Fibroblast of skin of scalp (primary cell): ENCODE measurements around the gene MAD2L1BP.
"Not testable (repeated sequence)": the region's sequence is repeated elsewhere in the genome, so short reads cannot be mapped to it uniquely, and the experiment has no call there.

Source experiments
- DNase-seq: peaks from one replicate; pipeline ENCODE4 v3.0.0-alpha.2; 2013

The MAD2L1BP gene

GRCh38 chr6:43627008-43627825 is 8.4 kb upstream of the MAD2L1BP start:
- peak; percentile 97 for DNase-seq

GRCh38 chr6:43628393-43629103 is 7.1 kb upstream of the MAD2L1BP start:
- DNase-seq, result peak; percentile 65

- DNase-seq, result peak; percentile 100
Observed at GRCh38 chr6:43629104-43629504, 6.5 kb upstream of the MAD2L1BP start, which contains the start of gene GTPBP2. Gene GTPBP2 (minus strand): TSS chr6:43629264. CDS start chr6:43629162, 102 bp downstream.

- peak; percentile 99 for DNase-seq
Observed at GRCh38 chr6:43629505-43630300, 5.9 kb upstream of the MAD2L1BP start.

GRCh38 chr6:43630980-43631619 is 4.5 kb upstream of the MAD2L1BP start:
- no peak for DNase-seq

GRCh38 chr6:43633002-43633401 is 2.6 kb upstream of the MAD2L1BP start:
- DNase-seq, result not testable (repeated sequence)

GRCh38 chr6:43634702-43635303 is 837 bp upstream of the MAD2L1BP start:
- no peak for DNase-seq

GRCh38 chr6:43636308-43636659 is 644 bp downstream of the MAD2L1BP start:
- DNase-seq, result no peak

- no peak for DNase-seq
Observed at GRCh38 chr6:43639984-43640800, 4.6 kb downstream of the MAD2L1BP start.

GRCh38 chr6:43644940-43645612 is 9.4 kb downstream of the MAD2L1BP start, which contains the start of gene RSPH9:
Gene RSPH9 (plus strand): TSS chr6:43645036. CDS start chr6:43645099, 63 bp downstream.
- peak; percentile 56 for DNase-seq

GRCh38 chr6:43645613-43645964 is 9.9 kb downstream of the MAD2L1BP start:
- no peak for DNase-seq

- no peak for DNase-seq
Observed at GRCh38 chr6:43647613-43648012, 12.0 kb downstream of the MAD2L1BP start.

GRCh38 chr6:43648248-43648647 is 12.6 kb downstream of the MAD2L1BP start:
- DNase-seq, result no peak

- not testable (repeated sequence) for DNase-seq
Observed at GRCh38 chr6:43652822-43653221, 17.2 kb downstream of the MAD2L1BP start.

GRCh38 chr6:43657221-43657802 is 21.7 kb downstream of the MAD2L1BP start:
- DNase-seq, result no peak

GRCh38 chr6:43658161-43658560 is 22.5 kb downstream of the MAD2L1BP start:
- no peak for DNase-seq

GRCh38 chr6:43662948-43663347 is 27.3 kb downstream of the MAD2L1BP start:
- not testable (repeated sequence) for DNase-seq

GRCh38 chr6:43665376-43665775 is 29.7 kb downstream of the MAD2L1BP start:
- DNase-seq, result no peak

GRCh38 chr6:43666196-43666920 is 30.7 kb downstream of the MAD2L1BP start:
- DNase-seq, result no peak
